Stimulated activated CD8-positive, alpha-beta memory T cell treated with anti-CD3 and anti-CD28 coated beads, Interleukin-2, amount 100 ng/mL, for 48 hours (primary cell): ENCODE measurements around the gene SFI1.

ENCODE experiments used
- DNase-seq, 2 donors: peaks; one replicate each; pipeline ENCODE4 v3.0.0-alpha.2; 2020; ENCODE audit warnings: low read depth in 2 of 2

Gene SFI1

GRCh38 chr22:31616315-31616980 lies 120.1 kb downstream of the SFI1 start:
- peak in 1 of 2 donors; percentile 27 for DNase-seq

- no peak for DNase-seq
These were observed 121.7 kb downstream of the SFI1 start for GRCh38 chr22:31618057-31618456.

DNA sequence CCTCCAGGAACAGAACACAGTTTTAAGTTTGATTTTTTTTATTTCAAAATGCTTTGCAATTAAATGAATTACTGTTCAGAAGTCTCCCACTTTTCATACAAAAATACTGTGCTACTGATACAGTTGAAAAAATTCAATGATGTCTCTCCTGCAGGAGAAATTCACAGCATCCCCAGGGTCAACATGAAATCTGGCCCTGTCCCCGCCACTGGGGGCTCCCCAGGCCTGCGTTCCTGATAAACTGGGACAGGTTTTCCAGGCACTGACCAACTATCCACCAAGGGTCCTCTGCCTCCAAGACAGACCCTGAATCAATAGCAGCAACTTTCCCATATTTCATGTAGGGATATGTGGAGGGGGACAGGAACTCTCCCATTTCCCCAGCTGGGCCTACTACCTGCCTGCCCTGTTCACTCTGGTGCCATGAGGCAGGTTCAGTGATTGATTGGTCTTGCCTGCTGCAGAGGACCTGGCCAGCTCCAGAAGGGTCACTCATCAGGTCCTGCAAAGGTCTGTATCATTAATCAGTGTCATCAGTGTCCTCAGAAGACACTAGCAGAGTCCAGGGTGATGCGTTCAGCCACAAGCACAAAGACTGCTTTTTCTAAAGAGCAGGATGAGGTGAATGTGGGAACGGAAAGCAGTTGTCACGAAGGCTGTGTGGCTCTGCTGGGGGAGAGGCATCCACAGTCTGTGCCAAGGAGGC lies 122.3 kb downstream of the SFI1 start:
- DNase-seq, result no peak

DNA sequence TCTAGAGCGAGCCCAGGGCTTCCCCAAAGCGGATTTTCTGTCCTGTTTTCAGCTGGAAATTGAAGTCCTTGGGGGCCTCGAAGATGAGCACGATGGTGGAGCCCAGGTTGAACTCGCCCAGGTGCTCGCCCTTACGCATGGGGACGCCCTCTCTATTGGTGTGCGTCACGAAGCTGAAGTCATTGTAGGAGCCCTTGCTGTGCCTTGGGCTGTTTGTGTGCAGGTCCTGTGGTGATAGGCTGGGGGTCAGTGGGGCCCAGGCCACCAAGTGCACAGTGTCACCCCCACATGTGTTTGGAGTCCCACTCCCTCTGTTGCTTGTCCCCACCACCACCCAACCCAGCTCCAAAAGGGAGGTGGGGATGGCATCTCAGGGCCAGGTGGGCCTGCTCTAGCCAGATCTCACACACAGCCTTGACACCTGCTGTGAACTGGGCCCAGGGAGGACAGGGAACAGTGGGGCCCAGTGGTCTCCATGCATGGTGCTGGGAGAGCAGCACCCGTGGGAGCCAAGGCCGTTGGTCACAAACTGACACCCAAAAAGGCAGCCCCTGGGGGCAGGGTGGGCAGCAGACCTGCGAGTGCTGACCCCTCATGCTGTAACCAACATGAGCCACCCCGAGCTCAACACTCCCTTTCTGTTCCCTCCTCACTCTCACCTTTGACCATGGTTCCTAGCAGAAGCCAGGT lies 123.4 kb downstream of the SFI1 start:
- DNase-seq, result no peak

GRCh38 chr22:31620756-31621480 lies 124.6 kb downstream of the SFI1 start:
- DNase-seq, result no peak

DNA sequence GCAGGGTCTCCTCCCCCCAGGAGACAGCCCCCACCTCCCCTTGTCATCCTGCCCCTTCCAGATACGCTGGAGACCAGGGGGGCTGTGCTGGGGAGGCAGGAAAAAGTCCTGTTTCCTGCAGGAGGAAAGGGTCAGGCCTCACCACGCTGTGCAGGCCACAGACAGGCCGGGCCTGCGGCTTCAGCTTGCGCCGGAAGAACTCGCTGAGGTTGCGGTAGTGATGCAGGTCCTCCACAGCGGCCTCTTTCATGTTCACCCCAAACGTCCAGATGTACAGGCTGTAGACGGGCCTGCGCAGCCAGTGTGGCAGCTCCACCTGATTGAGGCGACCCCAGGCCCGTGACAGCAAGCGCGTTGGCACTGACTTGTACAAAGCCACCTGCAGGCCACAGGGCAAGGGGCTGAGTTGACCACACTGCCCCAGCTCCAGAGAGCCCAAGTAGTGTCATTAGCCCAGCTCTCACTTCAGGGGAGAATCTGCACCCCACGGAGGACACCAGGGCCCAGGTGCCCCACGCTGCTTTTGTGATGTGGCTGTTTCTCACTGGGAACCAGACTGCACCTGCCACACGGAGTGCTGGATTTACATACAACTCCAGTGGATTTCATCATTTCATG lies 125.3 kb downstream of the SFI1 start:
- no peak for DNase-seq

- no peak for DNase-seq
These were observed 126.6 kb downstream of the SFI1 start for GRCh38 chr22:31622980-31623379.

GRCh38 chr22:31623592-31624304 lies 127.4 kb downstream of the SFI1 start:
- no peak for DNase-seq

- no peak for DNase-seq
These were observed 128.9 kb downstream of the SFI1 start for GRCh38 chr22:31625257-31625640.

DNA sequence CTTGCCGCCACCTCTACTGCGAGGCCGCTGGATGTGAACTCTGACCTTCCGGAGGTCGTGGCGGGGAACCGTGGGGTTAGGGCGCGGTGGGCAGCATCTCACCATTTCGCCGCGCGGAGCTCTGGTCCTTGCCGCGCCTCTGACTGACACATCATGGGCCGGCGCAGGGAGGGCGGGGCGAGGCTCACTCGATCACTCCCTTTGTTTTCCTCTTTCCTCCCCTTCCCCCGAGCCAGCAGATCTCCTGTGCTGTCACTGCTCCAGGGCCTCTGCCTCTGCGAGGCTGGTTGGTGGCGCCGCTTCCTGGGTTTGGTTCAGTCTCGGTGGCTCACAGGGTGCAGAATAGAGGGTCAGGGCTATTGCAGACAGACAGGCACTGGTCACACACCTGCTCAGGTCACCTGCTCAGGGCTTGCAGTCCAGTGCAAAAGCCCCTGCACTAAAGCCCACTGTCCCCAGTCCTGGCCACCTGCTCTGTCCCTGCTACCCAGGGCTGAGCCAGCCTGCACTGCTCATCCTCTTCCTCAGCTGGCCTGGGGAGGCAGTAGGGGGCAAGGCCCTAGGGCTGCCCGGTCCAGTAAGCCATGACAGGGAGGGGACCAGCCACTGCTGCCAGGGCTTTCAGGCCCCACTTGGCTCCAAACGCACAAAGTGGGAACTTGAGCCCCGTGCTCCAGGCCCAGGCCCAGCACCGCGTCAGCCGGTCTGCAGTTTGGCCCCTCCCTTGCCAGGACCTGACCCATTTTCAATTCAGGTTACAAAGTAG lies 129.5 kb downstream of the SFI1 start:
- DNase-seq, result no peak

DNA sequence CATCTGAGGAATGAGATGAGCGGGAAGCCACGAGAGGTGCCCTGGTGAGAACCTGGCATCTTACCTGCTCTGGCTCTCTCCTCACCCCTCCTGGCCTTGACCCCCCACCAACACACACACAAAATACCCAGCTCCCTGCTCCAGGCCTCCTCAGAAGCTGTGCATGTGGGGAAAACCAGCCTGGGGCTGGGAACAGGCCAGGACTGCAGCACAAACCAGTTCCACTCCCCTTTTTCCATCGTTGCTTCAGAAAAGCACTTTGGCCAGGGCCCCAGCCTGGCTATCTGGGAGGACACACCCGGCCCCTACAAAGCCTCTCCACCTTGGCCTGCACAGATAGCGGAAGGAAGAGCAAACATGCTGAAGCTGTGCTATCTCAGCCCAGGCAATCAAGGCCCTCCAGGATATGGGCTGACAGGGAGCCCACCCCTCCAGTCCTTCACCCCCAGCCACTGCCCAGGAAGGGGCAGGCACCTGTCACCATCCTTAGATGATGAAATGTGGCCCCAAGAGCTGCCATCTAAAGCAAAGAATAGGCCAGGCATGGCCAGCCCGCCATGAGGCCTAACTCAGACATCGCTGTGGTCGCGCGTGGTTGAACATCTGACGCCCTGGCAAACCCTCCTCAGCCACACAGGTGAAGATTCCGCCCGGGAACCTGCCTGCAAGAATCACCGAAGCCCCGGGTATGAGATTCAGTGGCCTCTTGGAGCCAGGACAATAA lies 130.3 kb downstream of the SFI1 start:
- no peak for DNase-seq

- no peak for DNase-seq
These were observed 130.9 kb downstream of the SFI1 start for GRCh38 chr22:31627223-31627731.

GRCh38 chr22:31628362-31628761 lies 132.0 kb downstream of the SFI1 start:
- no peak for DNase-seq

DNA sequence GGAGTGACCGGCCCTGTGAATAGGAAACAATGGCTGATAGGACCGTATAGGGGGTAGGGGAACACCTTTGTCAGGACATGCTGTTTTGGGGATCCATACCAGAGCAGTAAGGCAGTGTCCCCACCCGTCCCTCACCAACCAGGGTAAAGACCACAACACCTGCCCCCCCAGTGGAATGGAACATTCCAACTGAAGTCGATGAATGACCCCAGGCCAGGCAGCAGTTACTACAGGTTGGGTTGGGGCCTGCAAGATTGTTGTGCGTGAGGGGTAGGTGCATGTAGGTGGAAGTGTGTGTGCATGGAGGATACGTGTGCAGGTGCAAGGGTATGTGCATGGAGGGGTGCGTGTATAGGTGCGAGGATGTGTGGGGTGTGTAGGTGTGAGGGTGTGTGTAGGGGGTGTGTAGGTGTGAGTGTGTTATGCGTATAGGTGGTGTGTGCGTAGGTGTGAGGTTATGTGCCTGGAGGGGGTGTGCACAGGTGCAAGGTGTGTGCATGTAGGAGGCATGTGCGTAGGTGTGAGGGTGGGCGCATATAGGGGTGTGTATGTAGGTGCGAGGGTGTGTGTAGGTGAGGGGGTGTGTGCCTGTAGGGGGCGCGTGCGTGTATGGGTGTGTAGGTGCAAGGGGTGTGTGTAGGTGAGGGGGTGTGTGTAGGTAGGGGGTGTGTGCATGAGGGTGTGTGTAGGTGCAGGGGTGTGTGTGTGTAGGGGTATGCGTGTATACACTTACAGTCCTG lies 132.8 kb downstream of the SFI1 start:
- DNase-seq, result no peak

- no peak for DNase-seq
These were observed 133.4 kb downstream of the SFI1 start for GRCh38 chr22:31629741-31630184.

- DNase-seq, result peak; percentile 77 to 79
These were observed 134.3 kb downstream of the SFI1 start for GRCh38 chr22:31630331-31631329.

GRCh38 chr22:31631436-31631835 lies 135.1 kb downstream of the SFI1 start:
- no peak for DNase-seq
